SKM-1 (cell line): ENCODE measurements around the gene TBC1D22A.

Experiments used
- DNase-seq: peaks from one replicate; lab custom pipeline; 2025; ENCODE audit not compliant: unreplicated experiment; lab: John Stamatoyannopoulos, UW

The TBC1D22A gene

GRCh38 chr22:47190957-47191670 lies 428.7 kb downstream of the TBC1D22A start:
- no peak for DNase-seq

GRCh38 chr22:47191671-47192650 lies 429.5 kb downstream of the TBC1D22A start:
- DNase-seq: no peak

- no peak for DNase-seq
Measured at GRCh38 chr22:47192651-47193437, 430.4 kb downstream of the TBC1D22A start.

DNA sequence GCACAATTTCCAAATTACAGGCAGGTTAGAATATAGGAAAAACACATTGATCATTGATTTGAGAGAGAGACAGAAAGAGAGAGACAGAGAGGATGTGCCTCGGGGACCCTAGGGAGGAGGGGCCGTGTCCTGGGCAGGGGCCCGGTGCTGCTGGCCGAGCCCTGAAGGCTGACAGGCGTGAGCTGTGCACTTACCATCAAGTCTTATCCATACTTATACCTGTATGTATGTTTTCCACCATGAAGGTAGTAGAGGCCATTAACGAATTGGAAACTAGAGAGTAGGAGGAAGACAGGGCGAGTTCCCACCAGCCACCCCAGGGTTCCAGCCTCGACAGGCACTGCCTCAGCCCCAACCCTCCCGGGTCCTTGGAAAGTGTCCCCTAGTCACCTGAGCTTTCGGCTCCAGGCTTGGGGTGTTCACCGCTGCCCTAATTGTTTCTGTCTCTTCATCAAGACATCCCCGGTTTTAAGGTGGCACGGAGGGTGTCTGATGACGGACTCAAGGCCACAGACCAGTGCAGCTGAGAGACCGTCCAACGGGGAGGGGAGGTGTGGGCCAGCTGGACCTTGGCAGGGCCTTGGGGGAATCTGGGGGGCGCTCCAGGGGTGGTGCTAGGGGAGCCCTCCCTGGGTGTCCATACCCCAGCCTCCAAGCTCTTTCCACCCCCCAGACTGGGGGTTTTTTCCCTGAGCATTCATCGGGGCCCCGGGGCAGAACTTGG lies 431.3 kb downstream of the TBC1D22A start:
- DNase-seq: no peak

DNA sequence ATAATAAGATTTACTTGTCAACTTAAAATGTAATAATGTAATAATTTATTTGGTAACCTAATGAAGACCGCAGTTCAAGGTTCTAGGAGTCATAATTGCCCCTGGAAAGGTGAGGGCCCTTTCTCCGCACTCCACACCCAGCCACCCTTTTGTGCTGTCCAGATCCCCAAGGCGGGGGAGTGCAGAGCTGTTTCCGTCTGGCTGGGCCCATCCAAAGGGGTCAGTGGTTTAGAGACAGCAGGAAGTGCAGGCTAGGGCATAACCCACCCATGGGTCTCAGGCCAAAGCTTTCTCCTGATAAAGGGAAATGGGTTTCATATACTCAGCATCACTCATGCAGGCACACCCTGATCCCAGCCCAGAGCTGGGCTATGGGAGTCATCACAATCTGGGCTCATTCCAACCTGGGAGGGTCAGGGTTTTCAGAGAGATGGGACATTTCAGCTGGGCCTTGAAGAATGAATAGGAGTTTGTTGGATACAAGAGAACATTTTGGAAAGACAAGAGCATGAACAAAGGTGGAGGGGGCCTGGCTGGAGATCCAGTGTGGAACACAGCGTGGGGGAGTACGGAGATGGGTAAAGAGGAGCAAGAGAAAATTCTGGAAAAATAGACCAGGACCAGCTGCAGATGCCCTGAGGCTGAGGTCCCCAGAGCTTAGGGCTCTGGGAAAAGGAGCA lies 432.2 kb downstream of the TBC1D22A start:
- DNase-seq: no peak

GRCh38 chr22:47195156-47195483 lies 432.7 kb downstream of the TBC1D22A start:
- no peak for DNase-seq

- DNase-seq: no peak
Measured at GRCh38 chr22:47195484-47196165, 433.2 kb downstream of the TBC1D22A start.

- DNase-seq: no peak
Measured at GRCh38 chr22:47196166-47196849, 433.9 kb downstream of the TBC1D22A start.

- DNase-seq: no peak
Measured at GRCh38 chr22:47196881-47197772, 434.7 kb downstream of the TBC1D22A start.

DNA sequence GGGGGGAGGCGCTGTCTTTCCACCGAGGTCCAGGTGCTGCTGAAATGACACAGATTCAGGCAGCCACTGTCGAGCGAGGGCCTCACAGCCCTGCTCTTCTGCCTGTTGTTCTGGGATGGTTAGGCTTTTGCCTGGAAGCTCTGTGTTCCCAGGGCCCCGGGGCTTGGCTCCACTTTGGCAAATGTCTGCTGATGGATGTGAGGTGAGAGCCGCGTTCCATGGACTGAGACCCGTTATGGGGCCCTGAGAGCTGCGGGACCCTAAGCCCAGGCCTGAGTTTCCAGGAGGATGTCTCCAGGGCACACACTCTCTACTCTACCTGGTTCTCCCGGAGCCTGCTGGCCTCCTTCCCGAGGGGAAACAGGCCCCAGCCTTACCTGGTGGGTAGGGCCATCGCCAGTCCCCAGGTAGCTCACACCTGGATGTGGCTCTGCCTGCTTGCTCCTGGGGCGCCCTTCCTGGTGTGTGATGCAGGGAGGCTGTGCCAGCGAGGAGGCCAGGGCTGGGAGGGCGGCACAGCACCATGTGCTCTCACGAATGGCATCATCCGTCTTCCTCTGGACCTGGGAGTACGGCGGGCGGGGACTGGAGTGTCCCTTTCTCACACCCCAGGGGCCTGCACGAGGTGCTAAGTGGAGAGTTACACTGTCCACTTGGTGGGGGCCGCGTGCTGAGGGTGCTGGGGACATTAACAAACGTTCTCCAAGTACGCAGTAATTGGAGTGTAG lies 435.5 kb downstream of the TBC1D22A start:
- DNase-seq: no peak

DNA sequence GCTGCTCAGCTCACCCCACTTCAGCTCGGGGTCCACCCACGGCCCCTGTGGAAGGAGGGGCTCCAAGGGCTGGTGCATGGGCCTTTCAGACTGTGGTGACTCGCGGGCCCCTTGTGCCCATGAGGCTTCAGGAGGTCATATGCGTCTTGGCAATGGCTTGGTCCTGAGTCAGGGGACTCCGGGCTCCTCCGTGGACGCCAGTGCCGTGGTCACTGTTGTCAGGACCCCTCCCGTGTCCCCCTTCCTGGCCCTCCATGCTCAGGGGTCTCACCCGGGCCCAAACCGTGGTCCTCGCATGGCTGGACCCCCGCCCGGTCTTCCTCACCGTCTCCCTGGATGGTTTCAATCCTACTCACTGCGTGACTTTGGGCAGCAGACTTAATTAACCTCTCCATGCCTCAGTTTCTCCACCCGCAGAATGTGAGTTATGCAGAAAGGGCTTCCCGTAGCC lies 436.4 kb downstream of the TBC1D22A start:
- no peak for DNase-seq

GRCh38 chr22:47199261-47199978 lies 437.0 kb downstream of the TBC1D22A start:
- no peak for DNase-seq

GRCh38 chr22:47199979-47200272 lies 437.5 kb downstream of the TBC1D22A start:
- DNase-seq: no peak

GRCh38 chr22:47200273-47201051 lies 438.0 kb downstream of the TBC1D22A start:
- no peak for DNase-seq

GRCh38 chr22:47201186-47201995 lies 438.9 kb downstream of the TBC1D22A start:
- DNase-seq: no peak
